B cell (primary cell): ENCODE results near the gene GNAL. TPM values are rescaled to one million over a fixed set of nuclear protein-coding genes. Genes with fewer than 3 reads are reported as not detected.

Experiments
- ATAC-seq: fragments of 200-7000 bp; cut with Tn5 transposase; one replicate; pipeline ENCODE4 v1.10.0; 2021; ENCODE audit warnings: low read depth, mild to moderate bottlenecking, moderate number of reproducible peaks, moderate library complexity
- CTCF ChIA-PET: fragments of 350-600 bp; sonication (Branson Sonifier 250); formaldehyde crosslinking; loops from one replicate; lab custom pipeline; 2021; ENCODE audit warnings: antibody characterized with exemption, inconsistent platforms; lab: Charles Lee
- POLR2A ChIA-PET: fragments of 350-600 bp; sonication (Branson Sonifier 250); formaldehyde crosslinking; loops from one replicate; lab custom pipeline; 2021; ENCODE audit warnings: antibody characterized with exemption; lab: Charles Lee
- DNase-seq: peaks from one replicate; pipeline ENCODE4 v3.0.0; 2013
- H2AFZ ChIP-seq: 2 replicates; pipeline ENCODE4 v1.6.1; 2012; ENCODE audit warnings: mild to moderate bottlenecking, low read depth, low read length; ENCODE audit not compliant: insufficient read depth, poor library complexity, severe bottlenecking
- H3K27ac ChIP-seq, 2 donors: 1 replicate in 1 of 2; 2 replicates in 1 of 2; pipeline ENCODE4 v1.5.1; 2012 to 2013; ENCODE audit warnings: low read length in 2 of 2, mild to moderate bottlenecking in 2 of 2, moderate library complexity in 1 of 2
- H3K27me3 ChIP-seq, 4 experiments: fragments of 200-600 bp in 1 of 4; sonication (generic) in 1 of 4; replicated peaks in 1 of 4; 1 replicate in 2 of 4; 2 replicates in 2 of 4; pipeline versions ENCODE4 v1.6.1 to v1.7.0; 2013 to 2016; ENCODE audit warnings: low read length in 3 of 4, mild to moderate bottlenecking in 2 of 4, mixed read lengths in 1 of 4, moderate library complexity in 1 of 4; ENCODE audit not compliant: insufficient read depth in 4 of 4, control insufficient read depth in 3 of 4; ENCODE audit errors: control extremely low read depth in 1 of 4
- H3K36me3 ChIP-seq, 2 experiments: replicated peaks in 1 of 2; 1 replicate in 1 of 2; 2 replicates in 1 of 2; pipeline versions ENCODE4 v1.6.1 to v1.7.1; 2013; ENCODE audit warnings: low read length in 1 of 2; ENCODE audit not compliant: insufficient read depth in 2 of 2, control insufficient read depth in 1 of 2; ENCODE audit errors: control extremely low read depth in 1 of 2, extremely low read depth in 1 of 2
- H3K4me1 ChIP-seq, 2 donors: fragments of 200-600 bp in 1 of 2; sonication (generic) in 1 of 2; 1 replicate in 1 of 2; 2 replicates in 1 of 2; pipeline versions ENCODE4 v1.5.1 to v1.6.1; 2013 to 2017; ENCODE audit warnings: low read length in 2 of 2; ENCODE audit not compliant: control insufficient read depth in 2 of 2, insufficient read depth in 2 of 2
- H3K4me2 ChIP-seq: replicated peaks from 2 replicates; pipeline ENCODE3; 2012; ENCODE audit warnings: mild to moderate bottlenecking, low read depth, low read length; ENCODE audit not compliant: poor library complexity, severe bottlenecking
- H3K4me3 ChIP-seq, 5 experiments: fragments of 200-600 bp in 1 of 5; sonication (generic) in 1 of 5; 1 replicate in 3 of 5; 2 replicates in 2 of 5; pipeline versions ENCODE4 v1.5.1 to v1.7.0; 2011 to 2016; ENCODE audit warnings: low read length in 4 of 5, mild to moderate bottlenecking in 4 of 5, low read depth in 2 of 5, control low read depth in 1 of 5, moderate library complexity in 1 of 5; ENCODE audit not compliant: insufficient read depth in 1 of 5; ENCODE audit errors: control extremely low read depth in 1 of 5, extremely low read depth in 1 of 5
- H3K79me2 ChIP-seq: fragments of 200-600 bp; sonication (generic); one replicate; pipeline ENCODE4 v1.6.0; 2016; ENCODE audit warnings: low read length; ENCODE audit not compliant: control insufficient read depth, insufficient read depth
- H3K9ac ChIP-seq: fragments of 200-600 bp; sonication (generic); 2 replicates; pipeline ENCODE4 v1.6.1; 2017; ENCODE audit warnings: mild to moderate bottlenecking, low read length, moderate library complexity
- H3K9me3 ChIP-seq, 3 donors: one replicate each; pipeline versions ENCODE4 v1.6.1 to v1.7.1; 2013; ENCODE audit warnings: low read length in 2 of 3; ENCODE audit not compliant: control insufficient read depth in 2 of 3, insufficient read depth in 1 of 3; ENCODE audit errors: control extremely low read depth in 1 of 3
- H4K20me1 ChIP-seq: 2 replicates; pipeline ENCODE4 v1.6.0; 2012; ENCODE audit warnings: mild to moderate bottlenecking, low read length; ENCODE audit not compliant: insufficient read depth, control insufficient read depth, poor library complexity, severe bottlenecking
- H3K27ac Mint-ChIP-seq: one replicate; pipeline ENCODE4 v1.8.0; 2021; ENCODE audit warnings: mixed read lengths
- H3K27me3 Mint-ChIP-seq: one replicate; pipeline ENCODE4 v1.8.0; 2021; ENCODE audit warnings: mixed read lengths
- H3K4me1 Mint-ChIP-seq: one replicate; pipeline ENCODE4 v1.8.0; 2021; ENCODE audit warnings: mixed read lengths
- H3K4me3 Mint-ChIP-seq: one replicate; pipeline ENCODE4 v1.8.0; 2021; ENCODE audit warnings: mixed read lengths
- H3K9me3 Mint-ChIP-seq: one replicate; pipeline ENCODE4 v1.8.0; 2022; ENCODE audit warnings: mixed read lengths; ENCODE audit not compliant: insufficient read depth
- CTCF ChIP-seq: fragments of 200-600 bp; IDR thresholded peaks from one replicate; pipeline ENCODE4 v1.8.0; 2022; ENCODE audit warnings: antibody characterized with exemption, mild to moderate bottlenecking
- EZH2 ChIP-seq: IDR thresholded peaks from 2 replicates; pipeline ENCODE4 v1.6.1; 2012; ENCODE audit warnings: borderline replicate concordance, low read depth, mild to moderate bottlenecking, moderate library complexity, low read length; ENCODE audit not compliant: insufficient read depth, poor library complexity, severe bottlenecking
- WGBS: methylation state at CpG from one replicate; pipeline ENCODE4 v1.1.5; 2013; ENCODE audit warnings: missing lambda C conversion rate; ENCODE audit not compliant: insufficient coverage; 5-methylcytosine and 5-hydroxymethylcytosine counted together
- intact Hi-C: fragments of 100-400 bp; cut with micrococcal nuclease; formaldehyde crosslinking; loops from one replicate; pipeline ENCODE4 v1.10.0; 2022
- polyA plus RNA-seq: library from polyadenylated mRNA; depleted of rRNA; stranded (reverse); fragments of >200 nt; gene quantifications from 2 replicates; pipeline ENCODE4 v1.2.3, GENCODE V29; 2012
- total RNA-seq, 2 donors: library from RNA; stranded (reverse); fragments of 120-200 nt in 1 of 2; gene quantifications; 1 replicate in 1 of 2; 2 replicates in 1 of 2; pipeline versions ENCODE4 v1.2.3 to v1.2.4, GENCODE V29; 2013 to 2022

Gene GNAL
- total and polyA plus RNA-seq, 2 donors (not counting 1 experiment from before 2014, with no cell fraction given), result 0.01 to 0.12 TPM

- peaks cover 0 to 11% (median 3%) of the 10 kb centered on the region in 4 experiments for H3K27me3 ChIP-seq
- no peaks in the 10 kb centered on the region for H3K9me3 ChIP-seq
- Mint-ChIP-seq H3K27ac (no peak overlapping the region), H3K4me1 (peaks cover 3% of the 10 kb centered on the region), H3K9me3 (no peaks in the 10 kb centered on the region), H3K4me3 (no peak overlapping the region), H3K27me3 (peaks cover 26% of the 10 kb centered on the region)
- 92% methylated on average over 3 of the region's 6 CpGs for WGBS
- ATAC-seq (no peak), DNase-seq (no peak)
- no peak for TF ChIP-seq CTCF
- TF ChIP-seq EZH2, result no peak
- no peak overlapping the region for H3K9ac ChIP-seq
- no peak overlapping the region for H3K27ac ChIP-seq
- intact Hi-C loops, result no loop called here
- no peak overlapping the region for H3K4me2 ChIP-seq
- ChIA-PET POLR2A (no interaction called here), CTCF (no interaction called here)
- no peaks in the 10 kb centered on the region for H4K20me1 ChIP-seq
- H3K79me2 ChIP-seq, result no peaks in the 10 kb centered on the region
- peaks cover 0 to 2% of the 10 kb centered on the region in 2 donors for H3K4me1 ChIP-seq
- H3K36me3 ChIP-seq, result no peaks in the 10 kb centered on the region
- H2AFZ ChIP-seq, result no peak overlapping the region
- H3K4me3 ChIP-seq, result no peak overlapping the region
These were observed 95.7 kb downstream of the GNAL start for GRCh38 chr18:11784674-11785304.

- CTCF ChIA-PET, result no interaction called here
- 56% methylated on average over 4 of the region's 9 CpGs for WGBS
- no peak overlapping the region for H3K9ac ChIP-seq
- peaks cover 0 to 11% (median 2%) of the 10 kb centered on the region in 4 experiments for H3K27me3 ChIP-seq
- H3K27ac Mint-ChIP-seq, result no peak overlapping the region
- H3K4me2 ChIP-seq, result no peak overlapping the region
- ATAC-seq (no peak), DNase-seq (no peak)
- no peaks in the 10 kb centered on the region for H3K9me3 ChIP-seq
- H3K27ac ChIP-seq, result no peak overlapping the region
- POLR2A ChIA-PET, result no interaction called here
- no peaks in the 10 kb centered on the region for H4K20me1 ChIP-seq
- intact Hi-C loops, result no loop called here
- peaks cover 8% of the 10 kb centered on the region for H3K4me1 Mint-ChIP-seq
- no peak for TF ChIP-seq EZH2
- TF ChIP-seq CTCF, result no peak
- no peaks in the 10 kb centered on the region for H3K36me3 ChIP-seq
- H3K4me3 ChIP-seq, result no peak overlapping the region
- H3K79me2 ChIP-seq, result no peaks in the 10 kb centered on the region
- H2AFZ ChIP-seq, result no peak overlapping the region
- H3K4me1 ChIP-seq, result peaks cover 0 to 6% of the 10 kb centered on the region in 2 donors
- no peaks in the 10 kb centered on the region for H3K9me3 Mint-ChIP-seq
- no peak overlapping the region for H3K4me3 Mint-ChIP-seq
- peaks cover 26% of the 10 kb centered on the region for H3K27me3 Mint-ChIP-seq
These were observed 96.5 kb downstream of the GNAL start for GRCh38 chr18:11785444-11786055.
